Measurements from ENCODE around the gene SCN2B.

Gene SCN2B

DNA sequence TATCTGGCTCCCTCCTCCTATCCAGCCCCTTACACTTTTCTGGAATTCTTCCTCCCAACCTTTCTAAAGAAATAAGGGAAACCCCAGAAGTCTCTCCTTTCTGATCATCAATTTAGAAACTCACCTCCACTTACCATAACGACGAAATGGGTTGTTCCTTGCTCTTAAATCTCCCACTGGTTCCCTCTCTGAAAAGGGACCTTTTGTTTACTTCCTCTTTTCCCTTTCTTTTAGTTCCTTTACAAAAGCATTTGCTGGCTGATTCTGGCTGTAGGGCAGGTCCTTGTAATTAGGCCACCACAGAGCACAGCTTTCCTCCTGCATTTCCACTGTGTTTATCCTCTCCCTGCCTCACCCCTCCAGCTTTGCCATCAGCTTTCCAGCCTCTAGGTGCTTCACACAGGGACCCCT lies 36.3 kb upstream of the SCN2B start:
- no peaks in the 10 kb centered on the region for H3K36me3 ChIP-seq (ENCODE audit: control insufficient read depth, insufficient read depth, low read length)
- TF ChIP-seq, protein P1, sequence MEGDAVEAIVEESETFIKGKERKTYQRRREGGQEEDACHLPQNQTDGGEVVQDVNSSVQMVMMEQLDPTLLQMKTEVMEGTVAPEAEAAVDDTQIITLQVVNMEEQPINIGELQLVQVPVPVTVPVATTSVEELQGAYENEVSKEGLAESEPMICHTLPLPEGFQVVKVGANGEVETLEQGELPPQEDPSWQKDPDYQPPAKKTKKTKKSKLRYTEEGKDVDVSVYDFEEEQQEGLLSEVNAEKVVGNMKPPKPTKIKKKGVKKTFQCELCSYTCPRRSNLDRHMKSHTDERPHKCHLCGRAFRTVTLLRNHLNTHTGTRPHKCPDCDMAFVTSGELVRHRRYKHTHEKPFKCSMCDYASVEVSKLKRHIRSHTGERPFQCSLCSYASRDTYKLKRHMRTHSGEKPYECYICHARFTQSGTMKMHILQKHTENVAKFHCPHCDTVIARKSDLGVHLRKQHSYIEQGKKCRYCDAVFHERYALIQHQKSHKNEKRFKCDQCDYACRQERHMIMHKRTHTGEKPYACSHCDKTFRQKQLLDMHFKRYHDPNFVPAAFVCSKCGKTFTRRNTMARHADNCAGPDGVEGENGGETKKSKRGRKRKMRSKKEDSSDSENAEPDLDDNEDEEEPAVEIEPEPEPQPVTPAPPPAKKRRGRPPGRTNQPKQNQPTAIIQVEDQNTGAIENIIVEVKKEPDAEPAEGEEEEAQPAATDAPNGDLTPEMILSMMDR (IDR thresholded peaks at IDR 0.05; ENCODE audit: insufficient read depth, low read length, poor library complexity, severe bottlenecking): no peak
- no peak for DNase-seq (ENCODE audit: extremely low read depth, insufficient read length)
- no peak overlapping the region for H3K4me3 ChIP-seq (replicated peaks; ENCODE audit: low read depth, low read length)
- H3K27me3 ChIP-seq (replicated peaks; ENCODE audit: control insufficient read depth, insufficient read depth, low read length): no peaks in the 10 kb centered on the region; the same call in 1 of the 2 replicates

DNA sequence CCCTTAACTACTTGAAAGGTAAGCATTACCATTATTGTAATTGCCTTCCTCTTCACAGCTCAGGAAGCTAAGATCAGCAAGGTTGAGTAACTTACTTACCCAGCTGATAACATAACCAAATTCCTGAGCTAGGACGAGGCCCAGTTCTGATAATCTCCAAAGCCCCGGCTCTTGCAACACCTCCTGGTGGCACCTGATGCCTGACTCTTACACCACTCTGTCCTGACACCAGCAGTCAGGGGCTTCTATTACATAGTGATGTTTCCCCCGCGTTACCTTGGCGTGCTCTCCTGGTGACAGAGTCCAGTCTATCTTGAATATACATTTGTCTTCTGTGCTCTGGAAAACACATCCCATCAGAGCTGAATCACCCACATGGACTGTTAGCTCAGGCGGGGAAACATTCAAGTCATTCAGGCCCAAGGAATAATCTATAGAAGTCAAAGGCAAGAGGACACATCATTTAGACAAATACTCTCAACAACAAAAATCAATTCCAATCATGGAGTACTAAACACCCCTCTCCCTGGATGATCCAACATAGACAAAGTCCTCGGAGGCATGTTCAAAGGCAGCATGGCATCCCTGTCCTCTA lies 35.8 kb upstream of the SCN2B start:
- Histone ChIP-seq H3K4me3 (replicated peaks; ENCODE audit: low read depth, low read length) (no peak overlapping the region), H3K36me3 (ENCODE audit: control insufficient read depth, insufficient read depth, low read length) (no peaks in the 10 kb centered on the region), H3K27me3 (replicated peaks; ENCODE audit: control insufficient read depth, insufficient read depth, low read length) (no peaks in the 10 kb centered on the region; the same call in 1 of the 2 replicates)
- TF ChIP-seq, protein P1 (IDR thresholded peaks at IDR 0.05; ENCODE audit: insufficient read depth, low read length, poor library complexity, severe bottlenecking): no peak
- no peak for DNase-seq (ENCODE audit: extremely low read depth, insufficient read length)

DNA sequence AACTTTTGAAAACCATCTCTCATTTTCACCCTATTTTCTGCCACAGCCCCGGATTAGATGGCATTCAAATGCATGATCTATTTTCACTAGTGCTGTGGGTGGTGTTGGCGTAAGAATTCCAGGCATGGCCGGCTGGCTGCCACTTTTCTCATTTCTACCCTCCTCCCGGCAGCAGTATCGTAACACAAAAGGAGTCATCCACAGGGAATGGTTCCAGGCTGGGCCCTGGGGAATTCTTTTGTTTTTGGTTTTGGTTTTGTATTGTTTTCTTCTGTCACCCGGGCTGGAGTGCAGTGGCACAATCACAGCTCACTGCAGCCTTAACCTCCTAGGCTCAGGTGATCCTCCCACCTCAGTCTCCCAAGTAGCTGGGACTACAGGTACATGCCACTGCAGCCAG lies 34.6 kb upstream of the SCN2B start:
- Histone ChIP-seq H3K4me3 (replicated peaks; ENCODE audit: low read depth, low read length) (no peak overlapping the region), H3K27me3 (replicated peaks; ENCODE audit: control insufficient read depth, insufficient read depth, low read length) (no peaks in the 10 kb centered on the region; the same call in 1 of the 2 replicates), H3K36me3 (ENCODE audit: control insufficient read depth, insufficient read depth, low read length) (no peaks in the 10 kb centered on the region)
- TF ChIP-seq, protein P1 (IDR thresholded peaks at IDR 0.05; ENCODE audit: insufficient read depth, low read length, poor library complexity, severe bottlenecking): no peak
- DNase-seq (ENCODE audit: extremely low read depth, insufficient read length): no peak

DNA sequence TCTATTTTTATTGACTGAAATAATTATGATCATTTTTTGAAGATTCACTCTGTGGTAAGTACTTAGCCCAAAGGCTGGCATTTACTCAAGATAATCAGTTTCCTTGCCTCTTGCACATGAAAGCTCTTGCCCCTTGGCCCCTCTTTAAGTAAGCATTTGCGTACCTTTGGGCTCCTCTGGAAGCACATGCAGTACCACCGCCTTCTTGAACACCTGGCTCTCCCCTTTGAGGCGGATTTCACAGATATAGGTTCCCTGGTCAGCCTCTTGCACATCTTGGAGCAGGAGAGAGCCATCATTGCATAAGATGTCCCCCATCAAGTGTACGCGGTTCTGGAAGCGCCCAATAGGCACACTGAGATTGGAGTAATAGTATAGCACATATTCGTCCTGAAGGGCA lies 33.9 kb upstream of the SCN2B start:
- Histone ChIP-seq H3K36me3 (ENCODE audit: control insufficient read depth, insufficient read depth, low read length) (no peaks in the 10 kb centered on the region), H3K27me3 (replicated peaks; ENCODE audit: control insufficient read depth, insufficient read depth, low read length) (no peaks in the 10 kb centered on the region; the same call in 1 of the 2 replicates), H3K4me3 (replicated peaks; ENCODE audit: low read depth, low read length) (no peak overlapping the region)
- DNase-seq (ENCODE audit: extremely low read depth, insufficient read length): no peak
- TF ChIP-seq, protein P1 (IDR thresholded peaks at IDR 0.05; ENCODE audit: insufficient read depth, low read length, poor library complexity, severe bottlenecking): no peak

DNA sequence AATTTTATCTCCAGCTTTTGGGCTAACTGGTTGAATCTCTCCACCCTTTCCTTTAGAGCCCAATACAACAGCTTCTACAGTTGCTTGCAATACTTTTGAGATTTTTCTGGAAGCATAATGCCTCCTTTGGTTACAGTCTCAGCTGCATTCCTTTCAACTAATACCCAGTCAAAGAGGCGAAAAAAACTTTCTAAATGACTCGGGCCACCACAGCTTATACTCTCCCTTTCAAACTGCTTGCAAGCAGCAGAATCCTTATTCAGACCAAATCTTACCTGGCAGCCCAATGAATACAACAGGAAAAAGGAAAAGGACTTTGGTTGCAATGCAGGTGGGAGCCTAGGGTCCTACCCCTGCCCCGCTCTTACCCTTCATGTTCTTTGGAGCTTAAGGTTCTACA lies 32.6 kb upstream of the SCN2B start:
- Histone ChIP-seq H3K4me3 (replicated peaks; ENCODE audit: low read depth, low read length) (no peak overlapping the region), H3K36me3 (ENCODE audit: control insufficient read depth, insufficient read depth, low read length) (no peaks in the 10 kb centered on the region), H3K27me3 (replicated peaks; ENCODE audit: control insufficient read depth, insufficient read depth, low read length) (no peaks in the 10 kb centered on the region; the same call in 1 of the 2 replicates)
- TF ChIP-seq, protein P1 (IDR thresholded peaks at IDR 0.05; ENCODE audit: insufficient read depth, low read length, poor library complexity, severe bottlenecking): no peak
- DNase-seq (ENCODE audit: extremely low read depth, insufficient read length): no peak

DNA sequence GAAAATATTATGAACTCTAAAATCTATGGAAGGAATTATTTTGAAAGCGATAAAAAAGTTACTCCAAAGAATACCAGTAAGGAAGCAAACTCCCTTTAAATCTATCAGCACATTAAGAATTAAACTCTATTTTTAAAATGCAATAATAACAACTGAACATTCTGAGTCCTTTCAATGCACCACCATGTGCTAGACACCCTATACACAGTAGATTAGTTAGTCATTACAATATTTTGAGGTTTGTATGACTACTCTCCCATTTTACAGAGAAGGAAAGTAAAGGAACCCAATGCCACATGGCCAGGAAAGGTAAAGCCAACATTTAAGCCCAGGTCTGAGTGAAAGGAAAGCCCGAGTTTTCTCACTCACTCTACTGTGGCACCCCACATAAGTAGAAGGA lies 30.6 kb upstream of the SCN2B start:
- H3K27me3 ChIP-seq (replicated peaks; ENCODE audit: control insufficient read depth, insufficient read depth, low read length): peaks cover 2% of the 10 kb centered on the region
- H3K4me3 ChIP-seq (replicated peaks; ENCODE audit: low read depth, low read length): no peak overlapping the region
- no peaks in the 10 kb centered on the region for H3K36me3 ChIP-seq (ENCODE audit: control insufficient read depth, insufficient read depth, low read length)
- TF ChIP-seq, protein P1 (IDR thresholded peaks at IDR 0.05; ENCODE audit: insufficient read depth, low read length, poor library complexity, severe bottlenecking): no peak
- no peak for DNase-seq (ENCODE audit: extremely low read depth, insufficient read length)

All from GM06990 (cell line).